ENCODE results near the gene RELCH.

RELCH gene

GRCh38 chr18:62279561-62279960 lies 92.5 kb downstream of the RELCH start:
- Histone ChIP-seq H3K4me2 (ENCODE audit: low read length, poor library complexity, severe bottlenecking) (no peak overlapping the region), H3K4me3 (ENCODE audit: insufficient read depth in 1 of 2, low read depth in 1 of 2, low read length in 2 of 2) (no peak overlapping the region), H2AFZ (ENCODE audit: low read depth, low read length) (no peak overlapping the region), H3K4me1 (ENCODE audit: control insufficient read depth, insufficient read depth, low read depth, low read length) (no peaks in the 10 kb centered on the region), H3K4ac (ENCODE audit: low read depth in 1 of 2, low read length in 2 of 2) (no peak overlapping the region), H2AK5ac (ENCODE audit: low read length, severe bottlenecking) (no peak overlapping the region), H3K27me3 (ENCODE audit: control insufficient read depth in 1 of 2, insufficient read depth in 1 of 2, low read length in 2 of 2) (no peaks in the 10 kb centered on the region), H3K18ac (ENCODE audit: low read depth in 1 of 2, low read length in 2 of 2) (no peak overlapping the region), H3K79me1 (replicated peaks; ENCODE audit: low read length, poor library complexity, severe bottlenecking) (peaks cover 5% of the 10 kb centered on the region), H4K91ac (ENCODE audit: low read length) (no peak overlapping the region), H4K8ac (ENCODE audit: low read length) (peak overlapping the region; percentile 49), H2BK12ac (ENCODE audit: low read length in 2 of 2) (no peak overlapping the region), H3K14ac (ENCODE audit: low read length in 2 of 2) (no peak overlapping the region), H3K23ac (ENCODE audit: low read length in 2 of 2) (no peak overlapping the region), H3K9me3 (ENCODE audit: control insufficient read depth, low read length) (no peaks in the 10 kb centered on the region), H2BK120ac (ENCODE audit: low read depth, low read length) (no peak overlapping the region), H3K27ac (ENCODE audit: low read length, poor library complexity, severe bottlenecking) (no peak overlapping the region), H3K9ac (ENCODE audit: low read length) (no peak overlapping the region), H2BK5ac (ENCODE audit: low read depth, low read length, poor library complexity, severe bottlenecking) (no peak overlapping the region), H3K36me3 (ENCODE audit: control insufficient read depth in 1 of 2, insufficient read depth in 2 of 2, low read depth in 1 of 2, low read length in 2 of 2) (peaks cover 0 to 38% of the 10 kb centered on the region in 2 experiments), H2BK15ac (ENCODE audit: low read depth, poor library complexity, severe bottlenecking) (no peak overlapping the region)
- WGBS: 97% methylated on average over 4 of the region's 5 CpGs
- DNase-seq: no peak

DNA sequence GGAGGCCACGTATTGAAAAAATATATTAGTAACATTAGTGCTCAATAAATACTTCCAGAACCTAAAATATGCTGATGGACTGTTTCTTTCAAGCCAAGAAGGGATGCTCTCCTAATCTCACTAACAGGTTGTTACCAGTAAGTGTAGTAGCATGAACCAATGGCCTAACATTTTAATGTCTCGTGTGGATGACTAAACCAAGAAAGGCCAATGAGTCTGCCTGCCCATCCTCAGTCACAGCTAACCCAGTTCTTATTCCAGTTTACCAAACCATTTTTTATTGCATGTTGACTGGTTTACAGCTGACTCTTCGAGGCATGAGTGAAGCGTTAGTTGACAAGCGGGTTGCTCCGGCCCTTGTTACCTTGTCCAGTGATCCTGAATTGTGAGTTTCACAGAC lies 93.0 kb downstream of the RELCH start:
- Histone ChIP-seq H3K4me2 (ENCODE audit: low read length, poor library complexity, severe bottlenecking) (no peak overlapping the region), H3K27ac (ENCODE audit: low read length, poor library complexity, severe bottlenecking) (no peak overlapping the region), H3K4ac (ENCODE audit: low read depth in 1 of 2, low read length in 2 of 2) (no peak overlapping the region), H3K79me1 (replicated peaks; ENCODE audit: low read length, poor library complexity, severe bottlenecking) (peaks cover 5% of the 10 kb centered on the region), H4K8ac (ENCODE audit: low read length) (no peak overlapping the region), H3K14ac (ENCODE audit: low read length in 2 of 2) (no peak overlapping the region), H2BK15ac (ENCODE audit: low read depth, poor library complexity, severe bottlenecking) (no peak overlapping the region), H3K36me3 (ENCODE audit: control insufficient read depth in 1 of 2, insufficient read depth in 2 of 2, low read depth in 1 of 2, low read length in 2 of 2) (peaks cover 0 to 36% of the 10 kb centered on the region in 2 experiments), H2AK5ac (ENCODE audit: low read length, severe bottlenecking) (no peak overlapping the region), H3K9ac (ENCODE audit: low read length) (no peak overlapping the region), H3K4me3 (ENCODE audit: insufficient read depth in 1 of 2, low read depth in 1 of 2, low read length in 2 of 2) (no peak overlapping the region), H4K91ac (ENCODE audit: low read length) (no peak overlapping the region), H2BK120ac (ENCODE audit: low read depth, low read length) (no peak overlapping the region), H3K27me3 (ENCODE audit: control insufficient read depth in 1 of 2, insufficient read depth in 1 of 2, low read length in 2 of 2) (no peaks in the 10 kb centered on the region), H2BK5ac (ENCODE audit: low read depth, low read length, poor library complexity, severe bottlenecking) (no peak overlapping the region), H3K23ac (ENCODE audit: low read length in 2 of 2) (no peak overlapping the region), H2BK12ac (ENCODE audit: low read length in 2 of 2) (no peak overlapping the region), H3K9me3 (ENCODE audit: control insufficient read depth, low read length) (no peaks in the 10 kb centered on the region), H3K4me1 (ENCODE audit: control insufficient read depth, insufficient read depth, low read depth, low read length) (no peaks in the 10 kb centered on the region), H3K18ac (ENCODE audit: low read depth in 1 of 2, low read length in 2 of 2) (no peak overlapping the region), H2AFZ (ENCODE audit: low read depth, low read length) (no peak overlapping the region)
- DNase-seq: no peak
- WGBS: 97% methylated on average over 5 of the region's 6 CpGs

- peak overlapping the region; percentile 87 for H3K9ac ChIP-seq (ENCODE audit: low read length)
- no peak overlapping the region for H2BK15ac ChIP-seq (ENCODE audit: low read depth, poor library complexity, severe bottlenecking)
- H3K4me3 ChIP-seq (ENCODE audit: insufficient read depth in 1 of 2, low read depth in 1 of 2, low read length in 2 of 2): no peak overlapping the region
- H3K4me2 ChIP-seq (ENCODE audit: low read length, poor library complexity, severe bottlenecking): no peak overlapping the region
- no peak overlapping the region for H2BK120ac ChIP-seq (ENCODE audit: low read depth, low read length)
- peaks cover 8% of the 10 kb centered on the region for H3K79me1 ChIP-seq (replicated peaks; ENCODE audit: low read length, poor library complexity, severe bottlenecking)
- no peak overlapping the region for H2BK5ac ChIP-seq (ENCODE audit: low read depth, low read length, poor library complexity, severe bottlenecking)
- no peaks in the 10 kb centered on the region for H3K27me3 ChIP-seq (ENCODE audit: control insufficient read depth in 1 of 2, insufficient read depth in 1 of 2, low read length in 2 of 2)
- no peak overlapping the region for H2AK5ac ChIP-seq (ENCODE audit: low read length, severe bottlenecking)
- no peak for DNase-seq
- no peak overlapping the region for H3K27ac ChIP-seq (ENCODE audit: low read length, poor library complexity, severe bottlenecking)
- H3K4me1 ChIP-seq (ENCODE audit: control insufficient read depth, insufficient read depth, low read depth, low read length): no peaks in the 10 kb centered on the region
- WGBS: no CpG with 5 or more reads among the region's 1 CpG
- H3K36me3 ChIP-seq (ENCODE audit: control insufficient read depth in 1 of 2, insufficient read depth in 2 of 2, low read depth in 1 of 2, low read length in 2 of 2): peaks cover 3 to 36% of the 10 kb centered on the region in 2 experiments
- no peak overlapping the region for H2AFZ ChIP-seq (ENCODE audit: low read depth, low read length)
- H3K4ac ChIP-seq (ENCODE audit: low read depth in 1 of 2, low read length in 2 of 2): no peak overlapping the region
- no peaks in the 10 kb centered on the region for H3K9me3 ChIP-seq (ENCODE audit: control insufficient read depth, low read length)
- H2BK12ac ChIP-seq (ENCODE audit: low read length in 2 of 2): no peak overlapping the region
- H3K14ac ChIP-seq (ENCODE audit: low read length in 2 of 2): no peak overlapping the region
- no peak overlapping the region for H4K91ac ChIP-seq (ENCODE audit: low read length)
- no peak overlapping the region for H4K8ac ChIP-seq (ENCODE audit: low read length)
- H3K18ac ChIP-seq (ENCODE audit: low read depth in 1 of 2, low read length in 2 of 2): no peak overlapping the region
- no peak overlapping the region for H3K23ac ChIP-seq (ENCODE audit: low read length in 2 of 2)
Measured at GRCh38 chr18:62280786-62281185, 93.7 kb downstream of the RELCH start.

DNA sequence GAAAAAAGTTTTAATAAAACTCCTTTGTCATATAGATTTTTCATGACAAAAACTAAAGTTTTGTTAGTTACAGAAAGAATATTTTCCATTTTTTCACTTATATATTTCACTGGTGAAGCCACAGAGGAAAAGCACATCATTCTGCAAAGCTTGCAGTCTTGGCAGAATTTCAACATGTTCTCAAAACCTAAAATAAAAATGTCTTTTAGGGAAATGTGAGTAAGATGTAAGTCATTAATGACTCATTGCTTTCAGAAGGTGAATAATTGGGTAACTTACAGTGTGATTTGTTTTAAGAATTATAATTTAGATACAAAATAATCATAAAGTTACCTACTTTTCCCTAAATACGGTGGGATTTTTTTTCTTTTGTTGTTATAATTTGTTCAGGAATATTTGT lies 94.6 kb downstream of the RELCH start:
- WGBS: no CpG with 5 or more reads among the region's 1 CpG
- DNase-seq: peak; percentile 40
- Histone ChIP-seq H4K8ac (ENCODE audit: low read length) (no peak overlapping the region), H2BK5ac (ENCODE audit: low read depth, low read length, poor library complexity, severe bottlenecking) (no peak overlapping the region), H3K18ac (ENCODE audit: low read depth in 1 of 2, low read length in 2 of 2) (no peak overlapping the region), H2AK5ac (ENCODE audit: low read length, severe bottlenecking) (no peak overlapping the region), H3K27me3 (ENCODE audit: control insufficient read depth in 1 of 2, insufficient read depth in 1 of 2, low read length in 2 of 2) (no peaks in the 10 kb centered on the region), H3K4me1 (ENCODE audit: control insufficient read depth, insufficient read depth, low read depth, low read length) (no peaks in the 10 kb centered on the region), H2BK15ac (ENCODE audit: low read depth, poor library complexity, severe bottlenecking) (no peak overlapping the region), H3K4ac (ENCODE audit: low read depth in 1 of 2, low read length in 2 of 2) (no peak overlapping the region), H3K9me3 (ENCODE audit: control insufficient read depth, low read length) (no peaks in the 10 kb centered on the region), H3K23ac (ENCODE audit: low read length in 2 of 2) (no peak overlapping the region), H3K36me3 (ENCODE audit: control insufficient read depth in 1 of 2, insufficient read depth in 2 of 2, low read depth in 1 of 2, low read length in 2 of 2) (peaks cover 3 to 36% of the 10 kb centered on the region in 2 experiments), H3K79me1 (replicated peaks; ENCODE audit: low read length, poor library complexity, severe bottlenecking) (peaks cover 8% of the 10 kb centered on the region), H2BK120ac (ENCODE audit: low read depth, low read length) (no peak overlapping the region), H2BK12ac (ENCODE audit: low read length in 2 of 2) (no peak overlapping the region), H2AFZ (ENCODE audit: low read depth, low read length) (no peak overlapping the region), H3K9ac (ENCODE audit: low read length) (peak overlapping the region; percentile 87), H4K91ac (ENCODE audit: low read length) (no peak overlapping the region), H3K14ac (ENCODE audit: low read length in 2 of 2) (no peak overlapping the region), H3K4me2 (ENCODE audit: low read length, poor library complexity, severe bottlenecking) (no peak overlapping the region), H3K4me3 (ENCODE audit: insufficient read depth in 1 of 2, low read depth in 1 of 2, low read length in 2 of 2) (peak overlapping the region in 1 of 2 experiments; percentile 45), H3K27ac (ENCODE audit: low read length, poor library complexity, severe bottlenecking) (no peak overlapping the region)
